MM.1S (cell line): ENCODE results near the gene PLBD2.

Source experiments
- DNase-seq: peaks from one replicate; pipeline ENCODE4 v3.0.0-alpha.2; 2015
- H2AFZ ChIP-seq: fragments of 300-600 bp; sonication (generic); 2 replicates; pipeline ENCODE4 v1.6.0; 2016; ENCODE audit warnings: antibody characterized with exemption, low read length
- H3F3A ChIP-seq: fragments of 300-600 bp; sonication (generic); 2 replicates; pipeline ENCODE4 v1.6.1; 2016; ENCODE audit warnings: mild to moderate bottlenecking, antibody characterized with exemption, low read length, moderate library complexity, mixed read lengths; ENCODE audit not compliant: insufficient read depth
- H3K27ac ChIP-seq: fragments of 300-600 bp; sonication (generic); 2 replicates; pipeline ENCODE4 v1.5.1; 2016; ENCODE audit warnings: mild to moderate bottlenecking, low read length
- H3K27me3 ChIP-seq: fragments of 300-600 bp; sonication (generic); replicated peaks from 2 replicates; pipeline ENCODE4 v1.6.0; 2016; ENCODE audit warnings: low read length; ENCODE audit not compliant: insufficient read depth
- H3K36me3 ChIP-seq: fragments of 300-600 bp; sonication (generic); replicated peaks from 2 replicates; pipeline ENCODE4 v1.6.1; 2016; ENCODE audit warnings: mild to moderate bottlenecking, low read length, mixed read lengths; ENCODE audit not compliant: insufficient read depth
- H3K4me1 ChIP-seq: fragments of 300-600 bp; sonication (generic); 2 replicates; pipeline ENCODE4 v1.6.1; 2016; ENCODE audit warnings: low read length, mixed read lengths
- H3K4me2 ChIP-seq: fragments of 300-600 bp; sonication (generic); 2 replicates; pipeline ENCODE4 v1.6.0; 2016; ENCODE audit warnings: low read depth, low read length
- H3K4me3 ChIP-seq: fragments of 300-600 bp; sonication (generic); 2 replicates; pipeline ENCODE4 v1.5.1; 2016; ENCODE audit warnings: low read length, mixed read lengths
- H3K79me2 ChIP-seq: fragments of 300-600 bp; sonication (generic); 2 replicates; pipeline ENCODE4 v1.6.1; 2016; ENCODE audit warnings: mixed run types, low read length, mixed read lengths
- H3K9ac ChIP-seq: fragments of 300-600 bp; sonication (generic); 2 replicates; pipeline ENCODE4 v1.6.1; 2016; ENCODE audit warnings: low read length, mixed read lengths
- H3K9me2 ChIP-seq: fragments of 300-600 bp; sonication (generic); replicated peaks from 2 replicates; pipeline ENCODE4 v1.6.1; 2016; ENCODE audit warnings: mild to moderate bottlenecking, low read length, mixed read lengths; ENCODE audit not compliant: insufficient read depth
- H3K9me3 ChIP-seq: fragments of 300-600 bp; sonication (generic); replicated peaks from 2 replicates; pipeline ENCODE4 v1.6.1; 2016; ENCODE audit warnings: mild to moderate bottlenecking, low read length, mixed read lengths; ENCODE audit not compliant: insufficient read depth
- H4K20me1 ChIP-seq: fragments of 300-600 bp; sonication (generic); 2 replicates; pipeline ENCODE4 v1.6.1; 2016; ENCODE audit warnings: mild to moderate bottlenecking, low read length, moderate library complexity, mixed read lengths; ENCODE audit not compliant: insufficient read depth
- EZH2 ChIP-seq: fragments of 300-600 bp; sonication (generic); optimal IDR thresholded peaks from 2 replicates; pipeline ENCODE3; 2017; ENCODE audit warnings: low read depth, mild to moderate bottlenecking, antibody characterized with exemption, low read length, mixed read lengths
- EZH2phosphoT487 ChIP-seq: fragments of 300-600 bp; sonication (generic); IDR thresholded peaks from 2 replicates; pipeline ENCODE4 v1.6.1; 2018; ENCODE audit warnings: antibody characterized with exemption, low read length
- TF ChIP-seq, protein P1 (sequence below): fragments of 300-600 bp; sonication (generic); IDR thresholded peaks from 2 replicates; pipeline ENCODE4 v1.5.1; 2016; ENCODE audit warnings: antibody characterized with exemption, low read length, mixed read lengths

PLBD2 gene

DNA sequence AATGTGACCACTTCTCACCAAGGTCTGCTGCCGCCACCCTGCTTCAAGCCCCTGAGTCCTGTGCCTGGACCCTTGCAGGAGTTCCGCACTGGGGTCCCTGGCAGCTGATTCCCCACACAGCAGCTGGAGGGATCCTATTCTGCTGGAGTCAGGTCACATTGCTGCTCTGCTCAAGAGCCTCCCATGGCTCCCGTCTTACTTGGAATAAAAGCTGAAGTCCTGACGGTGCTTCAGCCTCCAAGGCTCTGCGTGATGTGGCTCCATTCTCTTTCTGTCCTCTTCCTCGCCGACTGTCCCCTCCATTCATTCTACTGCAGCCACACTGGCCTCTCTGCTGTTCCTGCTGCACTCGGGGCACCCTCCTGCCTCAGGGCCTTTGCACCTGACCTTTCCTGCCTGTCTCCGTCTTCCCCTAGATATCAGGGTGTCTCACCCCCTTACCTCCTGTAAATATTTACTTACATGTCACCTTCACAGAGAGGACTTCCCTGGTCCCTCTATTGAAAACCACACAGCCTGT is 56.2 kb downstream of the PLBD2 start:
- no peak overlapping the region for H3K4me3 ChIP-seq
- H3K27ac ChIP-seq: no peak overlapping the region
- no peak for TF ChIP-seq EZH2
- TF ChIP-seq EZH2phosphoT487: no peak
- TF ChIP-seq, protein P1, sequence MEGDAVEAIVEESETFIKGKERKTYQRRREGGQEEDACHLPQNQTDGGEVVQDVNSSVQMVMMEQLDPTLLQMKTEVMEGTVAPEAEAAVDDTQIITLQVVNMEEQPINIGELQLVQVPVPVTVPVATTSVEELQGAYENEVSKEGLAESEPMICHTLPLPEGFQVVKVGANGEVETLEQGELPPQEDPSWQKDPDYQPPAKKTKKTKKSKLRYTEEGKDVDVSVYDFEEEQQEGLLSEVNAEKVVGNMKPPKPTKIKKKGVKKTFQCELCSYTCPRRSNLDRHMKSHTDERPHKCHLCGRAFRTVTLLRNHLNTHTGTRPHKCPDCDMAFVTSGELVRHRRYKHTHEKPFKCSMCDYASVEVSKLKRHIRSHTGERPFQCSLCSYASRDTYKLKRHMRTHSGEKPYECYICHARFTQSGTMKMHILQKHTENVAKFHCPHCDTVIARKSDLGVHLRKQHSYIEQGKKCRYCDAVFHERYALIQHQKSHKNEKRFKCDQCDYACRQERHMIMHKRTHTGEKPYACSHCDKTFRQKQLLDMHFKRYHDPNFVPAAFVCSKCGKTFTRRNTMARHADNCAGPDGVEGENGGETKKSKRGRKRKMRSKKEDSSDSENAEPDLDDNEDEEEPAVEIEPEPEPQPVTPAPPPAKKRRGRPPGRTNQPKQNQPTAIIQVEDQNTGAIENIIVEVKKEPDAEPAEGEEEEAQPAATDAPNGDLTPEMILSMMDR: no peak
- H3K9me3 ChIP-seq: no peaks in the 10 kb centered on the region
- no peaks in the 10 kb centered on the region for H4K20me1 ChIP-seq
- H3K4me2 ChIP-seq: no peak overlapping the region
- no peaks in the 10 kb centered on the region for H3F3A ChIP-seq
- H3K36me3 ChIP-seq: no peaks in the 10 kb centered on the region
- no peak for DNase-seq
- no peaks in the 10 kb centered on the region for H3K9me2 ChIP-seq
- H3K79me2 ChIP-seq: no peaks in the 10 kb centered on the region
- no peaks in the 10 kb centered on the region for H3K27me3 ChIP-seq
- H3K9ac ChIP-seq: no peak overlapping the region
- no peak overlapping the region for H2AFZ ChIP-seq
- no peaks in the 10 kb centered on the region for H3K4me1 ChIP-seq

DNA sequence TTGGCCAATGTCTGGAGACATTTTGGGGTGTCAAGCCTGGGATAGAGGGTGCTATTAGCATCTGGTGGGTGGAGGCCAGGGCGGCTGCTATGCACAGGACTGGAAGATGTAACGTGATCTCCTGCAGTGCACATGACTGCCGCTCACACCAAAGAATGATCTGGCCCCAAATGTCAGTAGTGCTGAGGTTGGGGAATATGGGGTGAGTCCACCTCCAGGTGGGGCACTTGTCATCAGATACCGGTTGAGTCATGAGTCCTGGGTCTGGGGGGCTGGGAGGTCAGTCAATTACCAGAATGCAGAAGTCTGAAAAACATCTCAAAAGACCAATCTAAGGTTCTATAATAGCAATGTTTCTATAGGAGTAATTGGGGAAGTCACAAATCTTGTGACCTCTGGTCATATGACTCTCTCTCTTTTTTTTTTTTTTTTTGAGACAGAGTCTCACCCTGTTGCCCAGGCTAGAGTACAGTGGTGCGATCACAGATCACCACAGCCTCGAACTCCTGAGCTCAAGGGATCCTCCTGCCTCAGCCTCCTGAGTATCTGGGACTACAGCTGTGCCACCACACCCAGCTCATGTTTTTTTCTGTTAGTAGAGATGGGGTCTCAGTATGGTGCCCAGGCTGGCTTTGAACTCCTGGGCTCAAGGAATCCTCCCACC is 57.8 kb downstream of the PLBD2 start:
- H3K9ac ChIP-seq: no peak overlapping the region
- no peak for DNase-seq

DNA sequence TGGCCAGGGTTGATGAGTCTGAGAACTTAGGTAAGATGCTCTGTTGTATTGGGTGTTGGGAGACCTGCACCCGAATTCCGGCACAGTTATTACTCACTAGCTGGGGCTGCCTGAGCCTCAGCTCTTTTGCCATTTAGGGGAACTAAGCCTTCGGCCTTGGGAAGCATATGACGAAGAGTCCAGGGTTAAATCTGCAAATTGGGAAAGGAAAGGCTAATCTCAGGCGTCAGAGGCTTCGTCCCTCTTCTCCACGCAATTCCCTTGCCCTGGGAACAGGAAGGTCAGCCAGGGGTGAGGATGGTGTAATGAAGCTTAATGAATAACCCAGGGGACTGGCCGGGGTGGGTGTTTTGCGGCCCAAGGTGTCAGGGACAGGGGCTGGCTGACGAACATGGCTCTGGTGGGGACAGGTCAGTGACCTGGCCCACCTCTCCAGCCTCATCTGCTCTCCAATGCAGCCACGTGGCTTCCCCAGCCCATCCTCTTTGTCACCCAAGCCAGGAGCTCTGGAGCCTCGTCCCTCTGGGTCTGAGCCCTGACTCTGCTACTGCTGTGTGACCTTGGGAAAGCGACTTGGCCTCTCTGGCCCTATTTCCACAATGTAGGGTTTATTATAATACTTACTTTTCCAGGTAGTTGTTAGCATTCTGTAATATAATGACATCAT is 60.0 kb downstream of the PLBD2 start:
- Histone ChIP-seq H3K79me2 (no peaks in the 10 kb centered on the region; the same call in none of the 2 replicates), H3F3A (peaks cover 6% of the 10 kb centered on the region; the same call in 1 of the 2 replicates), H3K4me1 (no peaks in the 10 kb centered on the region), H3K27me3 (no peaks in the 10 kb centered on the region), H3K9me3 (no peaks in the 10 kb centered on the region), H3K4me2 (no peak overlapping the region), H2AFZ (no peak overlapping the region), H3K27ac (no peak overlapping the region), H3K9ac (no peak overlapping the region), H3K4me3 (no peak overlapping the region), H3K36me3 (no peaks in the 10 kb centered on the region), H3K9me2 (no peaks in the 10 kb centered on the region), H4K20me1 (no peaks in the 10 kb centered on the region)
- TF ChIP-seq EZH2: no peak
- TF ChIP-seq, protein P1: no peak
- TF ChIP-seq EZH2phosphoT487: no peak
- no peak for DNase-seq

More for the DNA sequence above, 57.8 kb downstream of the PLBD2 start:
- no peak overlapping the region for H3K27ac ChIP-seq
- H3K4me2 ChIP-seq: no peak overlapping the region
- no peaks in the 10 kb centered on the region for H3K36me3 ChIP-seq
- no peak overlapping the region for H3K4me3 ChIP-seq
- H2AFZ ChIP-seq: no peak overlapping the region
- H3K9me3 ChIP-seq: no peaks in the 10 kb centered on the region
- no peaks in the 10 kb centered on the region for H3K79me2 ChIP-seq
- H3K9me2 ChIP-seq: no peaks in the 10 kb centered on the region
- TF ChIP-seq, protein P1: no peak
- TF ChIP-seq EZH2 (no peak), EZH2phosphoT487 (no peak)
- no peaks in the 10 kb centered on the region for H4K20me1 ChIP-seq
- H3K27me3 ChIP-seq: no peaks in the 10 kb centered on the region
- H3K4me1 ChIP-seq: no peaks in the 10 kb centered on the region
- no peaks in the 10 kb centered on the region for H3F3A ChIP-seq
